GM12878 (cell line): ENCODE data around the gene DMRTB1. TPM values are rescaled to one million over a fixed set of nuclear protein-coding genes. Genes with fewer than 3 reads are reported as not detected.

Experiments used
- ATF3 ChIP-seq: IDR thresholded peaks from 2 replicates; pipeline ENCODE4 v1.6.1; 2011; ENCODE audit warnings: low read depth, mild to moderate bottlenecking, low read length, moderate library complexity, borderline replicate concordance; ENCODE audit errors: extremely low read depth
- E2F8 ChIP-seq: fragments of 450-650 bp; IDR thresholded peaks from 2 replicates; pipeline ENCODE4 v1.6.1; 2018; ENCODE audit warnings: mild to moderate bottlenecking, low read depth, moderate library complexity; ENCODE audit not compliant: partially characterized antibody
- E4F1 ChIP-seq: fragments of 450-650 bp; IDR thresholded peaks from 2 replicates; pipeline ENCODE4 v1.6.1; 2018; ENCODE audit warnings: borderline replicate concordance, mild to moderate bottlenecking; ENCODE audit not compliant: partially characterized antibody
- EED ChIP-seq: sonication (generic); IDR thresholded peaks from 2 replicates; pipeline ENCODE4 v1.6.1; 2016; ENCODE audit warnings: antibody characterized with exemption, low read depth
- EP300 ChIP-seq, 2 experiments: fragments of 150-350 bp in 1 of 2; IDR thresholded peaks; 2 replicates each; pipeline ENCODE4 v1.6.1; 2011 to 2012; ENCODE audit warnings: low read depth in 2 of 2, low read length in 2 of 2, borderline replicate concordance in 1 of 2, improper control_type of control experiment in 1 of 2, inconsistent platforms in 1 of 2; ENCODE audit not compliant: control insufficient read depth in 1 of 2
- IKZF2 ChIP-seq, 2 experiments: fragments of 450-650 bp; IDR thresholded peaks; 2 replicates each; pipeline ENCODE4 v1.6.1; 2017; ENCODE audit warnings: mild to moderate bottlenecking in 2 of 2, moderate library complexity in 2 of 2
- LARP7 ChIP-seq: fragments of 450-650 bp; IDR thresholded peaks from 2 replicates; pipeline ENCODE4 v1.6.1; 2017; ENCODE audit warnings: mild to moderate bottlenecking
- MTA3 ChIP-seq: IDR thresholded peaks from 2 replicates; pipeline ENCODE4 v1.6.1; 2012; ENCODE audit warnings: low read length, inconsistent platforms, borderline replicate concordance
- NBN ChIP-seq: fragments of 450-650 bp; IDR thresholded peaks from 2 replicates; pipeline ENCODE4 v1.6.1; 2016
- NFYA ChIP-seq: IDR thresholded peaks from 2 replicates; pipeline ENCODE4 v1.6.1; 2011; ENCODE audit warnings: low read depth, mild to moderate bottlenecking, low read length, improper control_type of control experiment, borderline replicate concordance
- NRF1 ChIP-seq: conservative IDR thresholded peaks from 2 replicates; pipeline ENCODE4 v1.6.1; 2011; ENCODE audit warnings: mild to moderate bottlenecking, low read depth, low read length, improper control_type of control experiment
- PRDM15 ChIP-seq: fragments of 450-650 bp; formaldehyde crosslinking; IDR thresholded peaks from 2 replicates; pipeline ENCODE4 v1.4.0; 2020; ENCODE audit warnings: mild to moderate bottlenecking, moderate library complexity
- RCOR1 ChIP-seq: conservative IDR thresholded peaks from 2 replicates; pipeline ENCODE4 v1.6.1; 2012; ENCODE audit warnings: low read depth, low read length, improper control_type of control experiment
- RUNX3 ChIP-seq: IDR thresholded peaks from 2 replicates; pipeline ENCODE4 v1.6.1; 2012; ENCODE audit warnings: low read length, inconsistent platforms
- SIX5 ChIP-seq: IDR thresholded peaks from 2 replicates; pipeline ENCODE4 v1.6.1; 2011; ENCODE audit warnings: mild to moderate bottlenecking, low read depth, low read length, moderate library complexity; ENCODE audit not compliant: severe bottlenecking
- SMAD5 ChIP-seq: IDR thresholded peaks from 2 replicates; pipeline ENCODE4 v1.6.1; 2016; ENCODE audit warnings: antibody characterized with exemption, low read depth
- ZNF207 ChIP-seq: fragments of 450-650 bp; IDR thresholded peaks from 2 replicates; pipeline ENCODE4 v1.6.1; 2014; ENCODE audit warnings: antibody characterized with exemption, mild to moderate bottlenecking, borderline replicate concordance
- ZNF274 ChIP-seq: IDR thresholded peaks from one replicate; pipeline ENCODE4 v1.8.0; 2011; ENCODE audit not compliant: insufficient read length, insufficient read depth
- ZNF384 ChIP-seq: IDR thresholded peaks from 2 replicates; pipeline ENCODE4 v1.6.1; 2012; ENCODE audit warnings: low read depth, mild to moderate bottlenecking, low read length, improper control_type of control experiment, borderline replicate concordance
- polyA plus RNA-seq, 11 experiments: library from polyadenylated mRNA; depleted of rRNA in 4 of 11; unstranded in 6 of 11; stranded (reverse) in 5 of 11; fragments of >200 nt; fragmentation: Nextera tagmentation in 4 of 11; fragmentation: Illumina TruSeq in 1 of 11; extraction: Ambion mirVana in 4 of 11; extraction: Trizol in 1 of 11; gene quantifications; 1 replicate in 1 of 11; 2 replicates in 10 of 11; pipeline versions ENCODE4 v1.2.1 to v1.2.3, GENCODE V29; 2011 to 2016; ENCODE audit warnings: inconsistent platforms in 2 of 11, missing spikeins in 2 of 11, low read depth in 1 of 11
- total RNA-seq, 4 experiments: library from RNA; depleted of rRNA in 3 of 4; stranded (reverse); fragments of >200 nt in 3 of 4; fragmentation: Illumina TruSeq in 1 of 4; extraction: Trizol in 1 of 4; gene quantifications; 2 replicates each; pipeline versions ENCODE4 v1.2.1 to v1.2.3, GENCODE V29; 2013 to 2021

Gene DMRTB1
- total and polyA plus RNA-seq, 10 of the 15 experiments (the other 5 are each of a cell fraction or from before 2014, with no cell fraction given): not detected

- TF ChIP-seq E4F1: no peak
- no peak for TF ChIP-seq ZNF384
- TF ChIP-seq EED: peak; percentile 97
- peak; percentile 77 for TF ChIP-seq RUNX3
- TF ChIP-seq PRDM15 (CRISPR knock-in tag): no peak
- peak; percentile 88; the same call in 1 of the 2 replicates for TF ChIP-seq NBN
- TF ChIP-seq SIX5: no peak
- TF ChIP-seq NFYA: no peak
- TF ChIP-seq LARP7: no peak; the same call in 1 of the 2 replicates
- TF ChIP-seq NRF1: no peak
- no peak for TF ChIP-seq E2F8
- no peak; the same call in 1 of the 2 replicates for TF ChIP-seq ATF3
- TF ChIP-seq SMAD5: no peak
- peak; percentile 13 to 60; a peak in 2 of 4 replicates for TF ChIP-seq EP300 (IDR thresholded peaks at IDR 0.05; ENCODE audit: borderline replicate concordance in 1 of 2, control insufficient read depth in 1 of 2, low read depth in 2 of 2, low read length in 2 of 2)
- peak; percentile 93 to 96 for TF ChIP-seq IKZF2 (IDR thresholded peaks at IDR 0.05)
- no peak for TF ChIP-seq MTA3
- no peak for TF ChIP-seq ZNF274
- TF ChIP-seq ZNF207: no peak
- no peak for TF ChIP-seq RCOR1
Observed at GRCh38 chr1:53413175-53414001, 45.8 kb upstream of the DMRTB1 start (continued).
